Epithelial cell of proximal tubule (primary cell): ENCODE results near the gene KLHL29. TPM values are rescaled to one million over a fixed set of nuclear protein-coding genes. Genes with fewer than 3 reads are reported as not detected.

ENCODE experiments used
- DNase-seq: peaks from one replicate; pipeline ENCODE4 v3.0.0-alpha.2; 2011; ENCODE audit warnings: low read depth
- H3K4me3 ChIP-seq: 2 replicates; pipeline ENCODE4 v1.5.1; 2011; ENCODE audit warnings: low read depth, mild to moderate bottlenecking, low read length
- CTCF ChIP-seq: conservative IDR thresholded peaks from 2 replicates; pipeline ENCODE4 v1.5.1; 2012; ENCODE audit warnings: low read depth, mild to moderate bottlenecking, low read length
- total RNA-seq: library from RNA; depleted of rRNA; stranded (reverse); fragments of >200 nt; gene quantifications from 2 replicates; pipeline ENCODE4 v1.2.3, GENCODE V29; 2015

Gene KLHL29
- total RNA-seq, 1 donor from 2014 or later = 12.0 TPM

- no peak for TF ChIP-seq CTCF
These were observed 257.5 kb downstream of the KLHL29 start for GRCh38 chr2:23642516-23642915.

GRCh38 chr2:23645230-23645808, 260.3 kb downstream of the KLHL29 start:
- no peak overlapping the region for H3K4me3 ChIP-seq
- no peak for DNase-seq
- no peak for TF ChIP-seq CTCF

More at GRCh38 chr2:23642516-23642915, 257.5 kb downstream of the KLHL29 start:
- H3K4me3 ChIP-seq = no peak overlapping the region
- no peak for DNase-seq

- no peak for DNase-seq
- H3K4me3 ChIP-seq = no peak overlapping the region
- TF ChIP-seq CTCF = no peak
These were observed 262.6 kb downstream of the KLHL29 start for GRCh38 chr2:23647563-23647962.

- no peak overlapping the region for H3K4me3 ChIP-seq
- no peak for DNase-seq
- TF ChIP-seq CTCF = no peak
These were observed 264.3 kb downstream of the KLHL29 start for GRCh38 chr2:23649303-23649702.

- no peak overlapping the region for H3K4me3 ChIP-seq
- no peak for TF ChIP-seq CTCF
- peak; percentile 48 for DNase-seq
These were observed 264.8 kb downstream of the KLHL29 start for GRCh38 chr2:23649819-23650218.

GRCh38 chr2:23651187-23652080, 266.5 kb downstream of the KLHL29 start:
- no peak for TF ChIP-seq CTCF
- H3K4me3 ChIP-seq = no peak overlapping the region
- DNase-seq = peak; percentile 62

- H3K4me3 ChIP-seq = no peak overlapping the region
- no peak for DNase-seq
- no peak for TF ChIP-seq CTCF
These were observed 268.3 kb downstream of the KLHL29 start for GRCh38 chr2:23653326-23653725.
